HG02981 (cell line): ENCODE results near the gene ARHGAP45.
"Not testable (repeated sequence)": the region's sequence is repeated elsewhere in the genome, so short reads cannot be mapped to it uniquely, and the experiment has no call there.

Experiments
- ATAC-seq: cut with Tn5 transposase; IDR thresholded peaks from one replicate; pipeline ENCODE4 v1.9.1; 2021; ENCODE audit warnings: mild to moderate bottlenecking, moderate library complexity; ENCODE audit not compliant: unreplicated experiment

ARHGAP45 gene

DNA sequence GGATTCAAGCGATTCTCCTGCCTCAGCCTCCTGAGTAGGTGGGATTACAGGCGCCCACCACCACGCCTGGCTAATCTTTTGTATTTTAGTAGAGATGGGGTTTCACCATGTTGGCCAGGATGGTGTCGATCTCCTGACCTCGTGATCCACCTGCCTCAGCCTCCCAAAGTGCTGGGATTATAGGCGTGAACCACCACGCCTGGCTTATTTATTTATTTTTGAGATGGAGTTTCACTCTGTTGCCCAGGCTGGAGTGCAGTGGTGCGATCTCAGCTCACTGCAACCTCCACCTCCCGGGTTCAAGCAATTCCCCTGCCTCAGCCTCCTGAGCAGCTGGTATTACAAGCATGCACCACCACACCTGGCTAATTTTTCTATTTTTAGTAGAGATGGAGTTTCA is 47.8 kb downstream of the ARHGAP45 start:
- not testable (repeated sequence) for ATAC-seq

DNA sequence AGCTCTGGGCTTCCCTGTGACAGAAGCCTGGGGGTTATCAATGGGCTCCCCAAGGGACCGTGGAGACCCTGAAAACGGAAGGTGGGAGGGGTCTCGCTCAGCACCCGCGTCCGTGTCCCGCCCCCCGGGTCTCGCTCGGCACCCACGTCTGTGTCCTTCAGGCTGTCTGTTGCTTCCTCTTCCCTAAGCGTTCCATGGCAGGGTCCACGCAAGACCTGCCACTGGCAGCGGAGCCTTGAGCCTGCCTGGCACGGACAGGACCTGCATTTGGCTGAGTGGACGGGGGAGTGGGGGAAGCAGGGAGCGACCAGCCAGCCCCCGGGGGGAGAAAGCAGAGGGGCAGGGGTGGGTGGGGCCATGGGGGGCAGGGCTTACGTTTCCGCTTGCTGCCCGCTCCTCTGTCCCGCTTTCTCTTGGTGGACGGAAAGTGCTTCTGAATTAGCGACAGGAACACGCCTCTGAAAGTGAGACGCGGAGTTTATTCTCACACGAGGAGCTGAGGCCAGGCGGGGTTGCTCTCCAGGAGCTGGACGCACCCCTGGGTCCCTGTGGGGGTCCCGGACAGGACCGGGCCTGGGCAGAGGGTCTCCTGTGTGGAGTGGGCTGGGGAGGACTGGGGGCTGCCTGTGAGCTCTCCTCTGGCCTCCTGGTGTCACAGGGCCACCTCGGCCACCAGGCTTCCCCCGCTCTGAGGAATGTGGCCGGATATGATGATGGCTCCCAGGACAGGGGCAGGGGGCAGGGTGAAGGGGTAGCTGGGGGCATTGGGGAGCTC is 48.9 kb downstream of the ARHGAP45 start:
- ATAC-seq = no peak

DNA sequence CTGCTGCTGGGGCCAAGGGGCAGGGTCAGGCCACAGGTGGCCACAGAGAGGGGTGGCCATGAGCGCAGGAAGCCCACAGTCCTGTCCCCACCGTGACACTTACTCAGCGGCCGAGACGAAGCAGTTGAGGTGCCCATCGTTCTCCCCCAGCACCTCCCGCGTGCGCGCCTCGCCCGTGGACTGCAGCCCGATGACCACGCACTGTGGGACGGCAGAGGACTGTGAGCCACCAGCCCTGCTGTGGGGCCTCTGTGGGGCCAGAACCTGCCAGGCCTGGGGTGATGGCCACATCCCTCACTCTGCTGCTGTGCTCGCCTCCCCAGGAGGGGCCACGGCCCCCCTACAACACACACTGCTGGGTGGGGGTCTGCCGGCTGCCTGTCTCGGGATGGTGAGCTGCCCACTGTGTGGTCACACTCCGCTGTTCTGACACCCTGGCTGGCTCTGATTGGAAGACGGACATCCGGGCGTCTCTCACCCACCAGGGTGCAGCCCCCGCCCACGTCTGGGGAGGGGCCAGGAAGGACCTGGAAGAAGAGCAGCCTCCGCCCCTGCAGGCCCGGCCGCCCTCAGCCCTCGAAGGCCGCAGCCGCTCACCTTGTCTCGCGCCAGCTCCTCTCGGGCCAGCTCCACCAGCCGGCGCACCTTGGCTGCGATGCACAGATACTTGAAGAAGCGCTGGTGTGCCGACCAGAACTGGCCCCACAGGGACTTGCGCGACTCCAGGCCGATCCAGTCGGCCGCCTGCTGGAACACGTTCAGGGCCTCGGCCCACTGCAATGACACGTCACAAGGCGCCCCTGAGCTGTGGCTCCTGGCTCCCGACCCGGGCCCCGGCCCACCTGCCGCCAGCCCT is 50.0 kb downstream of the ARHGAP45 start:
- no peak for ATAC-seq

DNA sequence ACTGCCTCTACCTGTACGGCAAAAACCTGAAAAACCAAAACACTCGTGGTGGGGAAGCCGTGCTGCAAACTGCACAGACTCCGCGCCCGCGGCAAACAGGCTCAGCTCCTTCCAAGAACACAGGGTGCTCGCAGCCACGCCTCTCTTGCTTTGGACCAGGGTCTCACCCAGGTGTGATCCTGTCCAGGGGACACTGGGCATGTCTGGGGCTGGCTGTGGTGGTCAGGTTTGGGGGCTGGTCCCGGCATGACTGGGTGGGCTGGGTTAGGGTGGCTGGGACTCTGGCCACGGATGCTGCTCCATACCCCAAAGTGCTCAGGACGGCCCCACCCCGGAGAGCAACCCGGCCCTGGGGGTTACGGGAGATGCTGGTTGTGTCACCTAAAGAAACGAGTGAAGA is 50.7 kb downstream of the ARHGAP45 start:
- ATAC-seq = no peak

DNA sequence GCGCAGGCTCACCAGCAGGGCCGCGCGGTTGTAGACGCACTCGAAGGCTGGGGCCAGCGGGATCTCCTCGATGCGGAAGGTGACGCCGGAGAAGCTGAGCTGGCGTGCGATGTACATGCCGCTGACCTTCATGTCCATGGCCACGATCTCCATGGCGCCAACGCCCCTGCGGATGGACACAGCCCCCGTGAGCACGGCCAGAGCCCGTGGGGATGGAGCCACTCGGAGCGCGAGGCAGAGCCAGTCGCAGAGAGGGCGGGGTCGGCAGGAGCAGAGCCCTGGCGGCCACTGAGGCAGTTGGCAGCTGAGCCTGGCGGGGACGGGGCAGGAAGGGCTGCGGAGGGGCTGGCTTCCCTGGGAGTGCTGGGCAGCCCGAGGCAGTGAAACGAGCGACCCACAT is 52.0 kb downstream of the ARHGAP45 start:
- ATAC-seq = no peak

DNA sequence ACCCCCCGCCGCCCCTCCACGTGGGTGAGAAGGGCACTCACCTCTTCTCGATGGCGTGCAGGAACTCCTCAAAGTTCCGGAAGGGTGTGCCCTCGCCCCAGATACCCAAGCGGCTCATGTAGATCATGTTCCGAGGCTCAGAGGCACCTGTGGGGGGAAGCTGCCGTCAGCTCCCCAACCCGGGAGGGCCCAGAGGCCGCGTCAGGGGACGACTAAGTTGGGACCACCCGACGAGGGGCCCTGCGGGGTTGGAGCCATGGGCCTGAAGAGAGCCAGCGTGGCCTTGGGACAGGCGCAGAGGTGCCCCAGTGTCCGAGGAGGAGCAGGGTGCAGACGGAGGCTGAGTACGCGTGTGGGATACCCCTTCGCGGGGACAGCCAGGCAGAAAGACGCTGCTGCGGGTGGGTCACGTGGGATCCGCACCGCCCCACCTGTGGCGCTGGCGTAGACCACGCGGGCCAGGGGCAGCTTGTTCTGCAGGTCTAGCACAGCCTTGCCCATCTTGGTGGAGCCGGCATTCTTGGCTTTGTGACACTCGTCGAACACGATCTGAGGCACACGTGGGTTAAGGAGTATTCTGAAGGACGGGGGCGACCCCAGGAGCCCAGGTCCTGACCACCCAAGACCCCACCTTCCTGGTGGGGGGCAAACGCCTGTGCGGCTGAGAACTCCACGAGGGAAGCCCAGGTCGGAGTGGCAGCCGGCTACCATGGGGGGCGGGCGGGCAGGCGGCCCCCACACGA is 52.7 kb downstream of the ARHGAP45 start:
- no peak for ATAC-seq

DNA sequence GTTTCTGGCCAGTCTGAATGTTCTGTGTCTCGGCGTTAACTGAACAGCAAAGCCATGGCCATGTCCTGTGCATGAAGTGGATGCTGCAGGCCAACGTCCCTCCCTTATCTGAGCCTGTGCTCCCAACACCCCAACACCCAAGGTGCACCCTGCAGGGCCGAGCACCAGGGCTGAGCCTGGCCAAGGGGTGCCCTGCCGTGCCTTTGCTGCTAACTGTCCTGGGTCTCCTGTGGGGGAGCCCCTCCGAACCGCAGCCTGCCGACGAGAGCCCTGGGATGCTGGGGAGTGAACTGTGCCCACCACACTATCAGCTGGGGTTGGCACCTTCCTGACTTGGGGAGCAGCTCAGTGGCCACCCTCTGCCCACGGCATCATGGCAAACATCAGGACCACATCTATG is 54.4 kb downstream of the ARHGAP45 start:
- no peak for ATAC-seq

DNA sequence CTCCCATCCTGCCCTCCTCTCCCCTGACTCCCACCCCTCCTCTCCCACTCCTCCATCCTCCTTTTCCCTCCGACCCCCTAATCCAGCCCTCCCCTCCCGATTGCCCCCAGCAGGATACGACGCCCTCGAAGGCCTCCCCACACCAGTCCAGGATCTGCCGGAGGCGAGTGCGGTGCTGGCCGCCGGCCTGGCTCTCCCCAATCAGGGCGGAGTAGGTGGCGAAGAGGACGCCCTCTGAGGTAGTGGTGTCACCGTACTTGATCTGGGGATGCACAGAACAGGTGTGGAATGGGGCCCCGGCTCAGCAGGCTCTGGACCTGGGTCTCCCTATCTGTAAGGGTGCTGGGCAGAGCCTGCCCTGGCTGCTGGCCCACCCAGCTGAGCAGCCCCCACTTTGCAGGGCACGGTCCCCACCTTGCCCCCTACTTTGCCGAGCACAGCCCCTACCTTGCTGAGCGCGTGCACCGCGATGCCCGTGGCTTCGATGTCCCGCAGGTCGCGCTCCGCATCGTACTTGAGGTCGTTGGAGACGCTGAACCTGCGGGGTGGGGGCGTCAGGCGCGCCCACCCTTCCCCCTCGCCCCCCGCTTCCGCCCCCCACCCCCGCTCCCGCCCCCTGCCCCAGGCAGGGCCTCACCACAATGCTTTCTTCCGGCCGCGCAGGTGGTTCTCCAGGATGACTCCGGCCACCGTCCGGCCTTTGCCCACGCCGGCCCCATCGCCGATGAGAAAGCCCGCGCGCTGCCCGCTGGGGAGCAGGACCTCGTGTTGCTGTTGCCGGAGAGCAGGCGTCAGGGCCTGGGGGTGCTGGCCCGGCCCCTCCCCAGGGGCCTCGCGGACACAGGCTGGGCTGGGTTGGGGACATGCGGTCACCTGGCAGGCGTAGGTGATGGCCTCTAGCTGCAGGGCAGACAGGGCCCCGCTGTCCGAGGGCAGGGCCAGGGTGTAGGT is 55.3 kb downstream of the ARHGAP45 start:
- ATAC-seq = no peak

DNA sequence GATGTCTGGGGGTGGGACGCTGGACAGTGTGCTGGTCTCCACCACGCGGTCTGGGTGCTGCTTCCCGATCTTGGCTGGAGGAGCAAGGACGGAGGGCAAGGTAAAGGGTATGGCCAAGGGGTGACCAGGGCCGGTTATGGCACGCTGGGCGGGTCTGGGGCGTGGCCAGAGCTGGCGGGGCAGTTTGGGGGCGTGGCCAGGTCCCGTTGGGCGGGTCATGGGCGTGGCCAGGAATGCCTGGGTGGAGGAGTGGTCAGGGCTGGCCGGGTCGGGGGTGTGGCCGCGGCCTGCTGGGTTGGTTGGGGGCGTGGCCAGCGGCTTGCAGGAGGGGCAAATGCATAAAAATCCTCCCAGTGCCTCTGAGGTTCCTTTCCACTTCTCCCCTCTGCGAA is 56.0 kb downstream of the ARHGAP45 start:
- no peak for ATAC-seq

DNA sequence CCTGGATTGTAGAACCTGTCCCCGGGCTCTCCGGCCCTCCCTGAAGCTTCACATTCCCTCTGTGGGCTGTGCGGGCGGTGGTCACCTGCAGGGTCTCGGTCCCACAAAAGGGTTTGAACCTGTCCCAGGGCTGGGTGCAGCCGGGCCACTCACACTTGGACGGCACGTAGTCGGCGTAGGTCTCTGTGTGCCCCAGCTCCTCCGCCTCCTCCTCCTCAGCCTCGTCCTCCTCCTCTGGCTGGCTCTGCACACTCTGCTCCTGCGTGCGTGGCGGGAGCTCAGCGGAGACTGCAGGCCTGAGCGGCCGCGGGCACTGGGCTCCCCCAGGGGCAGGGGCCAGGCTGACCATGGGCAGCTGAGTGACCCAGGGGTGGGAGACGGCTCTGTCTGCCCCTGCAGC is 56.4 kb downstream of the ARHGAP45 start:
- ATAC-seq = no peak

DNA sequence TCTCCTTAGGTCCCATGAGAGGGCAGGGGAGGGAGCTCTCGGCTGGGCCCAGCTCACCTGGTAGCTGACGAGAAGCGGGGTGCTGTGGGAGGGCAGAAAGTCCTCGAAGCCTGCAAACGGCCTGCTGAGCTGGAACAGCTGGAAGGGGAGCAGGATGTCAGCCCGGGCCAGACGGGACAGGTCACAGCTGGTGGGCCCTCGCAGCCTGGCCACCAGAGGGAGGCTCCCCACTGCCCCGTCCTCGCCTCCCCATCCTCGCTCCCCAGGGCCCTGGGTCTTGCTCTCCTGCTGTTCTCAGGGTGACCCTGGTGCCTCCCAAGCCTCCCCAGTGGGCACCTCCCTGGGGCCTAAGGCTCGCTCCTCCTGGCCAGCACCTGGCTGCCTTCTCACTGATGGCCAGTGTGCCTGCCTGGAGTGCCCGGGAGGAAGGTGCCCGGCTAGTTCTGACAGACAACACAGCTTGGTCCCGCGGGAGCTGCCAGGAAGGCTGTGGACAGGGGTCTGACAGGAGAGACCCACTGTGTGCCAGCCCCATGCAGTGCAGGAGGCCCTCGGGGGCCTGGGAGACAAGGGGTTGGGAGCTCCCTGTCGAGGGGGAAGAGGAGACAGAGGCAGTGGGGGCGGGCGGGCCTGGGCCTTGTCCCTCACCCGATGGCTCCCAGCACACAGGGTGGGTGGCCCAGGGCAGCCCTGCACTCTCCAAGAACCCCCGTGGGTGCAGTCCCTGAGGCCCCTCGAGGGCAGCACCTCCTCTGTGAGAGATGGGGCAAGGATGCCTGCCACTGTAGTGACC is 57.1 kb downstream of the ARHGAP45 start:
- ATAC-seq = no peak

DNA sequence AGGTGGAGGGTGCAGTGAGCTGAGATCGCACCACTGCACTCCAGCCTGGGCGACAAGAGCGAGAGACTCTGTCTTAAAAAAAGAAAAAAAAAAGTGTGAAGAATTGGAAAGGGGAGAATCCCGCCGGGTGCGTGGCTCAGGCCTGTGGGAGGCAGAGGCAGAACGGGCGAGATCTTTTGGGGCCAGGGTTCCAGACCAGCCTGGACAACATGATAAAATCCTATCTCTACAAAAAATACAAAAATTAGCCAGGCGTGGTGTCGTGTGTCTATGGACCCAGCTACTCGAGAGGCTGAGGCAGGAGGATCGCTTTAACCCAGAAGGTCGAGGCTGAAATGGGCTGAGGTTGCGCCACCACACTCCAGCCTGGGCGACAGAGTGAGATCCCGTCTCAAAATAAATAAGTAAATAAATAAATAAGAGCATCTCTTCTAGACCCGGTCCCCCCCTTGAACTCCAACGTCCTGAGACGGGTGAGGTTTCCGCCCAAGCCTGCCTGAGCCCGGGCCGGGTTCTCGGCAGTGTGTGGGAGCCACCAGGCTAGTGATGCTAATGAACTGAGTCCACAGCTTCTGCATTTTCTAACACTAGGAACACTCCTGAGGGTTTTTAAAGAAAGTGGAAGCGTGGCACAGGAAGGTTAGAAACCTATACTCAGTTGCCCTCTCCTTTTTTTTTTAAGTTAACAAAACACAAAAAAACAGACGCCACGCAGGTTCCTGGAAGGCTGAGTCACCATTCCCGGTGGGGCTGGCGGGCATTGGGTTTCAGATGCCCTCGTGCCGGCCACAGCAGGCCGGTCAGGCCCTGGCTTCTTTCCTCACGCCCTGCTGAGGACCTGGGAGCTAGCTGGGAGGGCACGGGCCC is 58.9 kb downstream of the ARHGAP45 start:
- no peak for ATAC-seq

DNA sequence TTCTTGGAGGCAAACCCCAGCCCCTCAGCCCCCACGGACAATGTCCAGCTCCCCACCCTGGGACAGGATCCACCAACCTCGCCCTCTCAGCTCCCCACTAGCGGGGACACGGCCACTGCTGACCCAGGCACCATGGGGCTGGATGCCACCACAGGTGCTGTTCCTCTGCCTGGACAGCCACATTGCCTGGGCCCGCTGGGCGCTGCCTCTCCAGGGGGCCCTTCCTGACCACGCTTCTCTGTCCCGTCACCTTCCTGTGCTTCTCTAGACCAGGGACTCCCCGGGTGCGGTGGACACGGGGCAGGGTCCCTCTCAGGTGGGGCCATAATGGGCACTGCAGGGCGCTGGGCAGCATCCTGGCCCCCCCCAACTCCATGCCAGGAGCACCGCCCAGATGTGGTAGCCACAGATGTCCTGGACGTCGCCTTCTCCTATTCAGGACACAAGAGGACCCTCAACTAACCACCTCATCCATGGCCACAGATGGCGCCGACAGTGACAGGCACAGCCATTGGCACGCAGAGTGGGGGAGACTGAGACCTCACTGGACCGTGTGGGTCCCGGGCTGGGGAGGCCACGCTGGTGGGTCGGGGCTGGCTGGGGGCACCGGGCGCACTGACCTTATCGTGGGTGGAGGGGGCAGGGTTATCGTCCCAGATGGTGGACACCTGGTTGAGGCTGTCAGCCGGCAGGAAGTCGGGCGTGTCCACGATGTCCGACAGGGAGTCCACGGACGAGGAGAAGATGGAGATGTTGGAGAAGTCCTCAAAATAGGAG is 60.2 kb downstream of the ARHGAP45 start:
- ATAC-seq = no peak

DNA sequence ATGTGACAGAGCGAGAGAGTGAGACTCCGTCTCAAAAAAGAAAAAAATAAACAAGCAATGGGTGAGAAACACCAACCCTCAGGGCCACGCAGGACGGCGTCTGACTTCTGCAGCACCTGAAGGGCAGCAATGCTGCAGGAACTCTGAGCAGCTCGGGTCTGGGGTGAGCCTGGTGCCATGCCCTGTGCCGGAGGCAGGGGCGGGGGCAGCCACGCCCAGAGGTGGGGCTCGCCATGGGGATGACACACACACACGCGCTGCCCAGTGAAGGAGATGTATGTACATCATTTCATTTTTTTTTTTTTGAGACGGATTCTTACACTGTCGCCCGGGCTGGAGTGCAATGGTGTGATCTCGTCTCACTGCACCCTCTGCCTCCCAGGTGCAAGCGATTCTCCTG is 61.1 kb downstream of the ARHGAP45 start:
- no peak for ATAC-seq

DNA sequence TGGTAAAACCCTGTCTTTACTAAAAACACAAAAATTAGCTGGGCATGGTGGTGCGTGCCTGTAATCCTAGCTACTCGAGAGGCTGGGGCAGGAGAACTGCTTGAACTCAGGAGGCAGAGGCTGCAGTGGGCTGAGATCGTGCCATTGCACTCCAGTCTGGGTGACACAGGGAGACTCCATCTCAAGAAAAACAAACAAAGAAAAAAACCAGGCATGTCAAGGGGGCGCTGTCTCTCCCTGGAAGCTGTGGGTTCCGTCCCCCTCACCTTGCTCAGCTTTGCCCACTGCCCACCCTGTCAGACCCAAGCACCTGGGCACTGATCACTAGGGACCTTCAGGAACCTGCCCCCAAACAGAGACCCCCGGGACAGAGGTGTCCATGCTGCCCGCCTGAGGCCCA is 62.1 kb downstream of the ARHGAP45 start:
- not testable (repeated sequence) for ATAC-seq

DNA sequence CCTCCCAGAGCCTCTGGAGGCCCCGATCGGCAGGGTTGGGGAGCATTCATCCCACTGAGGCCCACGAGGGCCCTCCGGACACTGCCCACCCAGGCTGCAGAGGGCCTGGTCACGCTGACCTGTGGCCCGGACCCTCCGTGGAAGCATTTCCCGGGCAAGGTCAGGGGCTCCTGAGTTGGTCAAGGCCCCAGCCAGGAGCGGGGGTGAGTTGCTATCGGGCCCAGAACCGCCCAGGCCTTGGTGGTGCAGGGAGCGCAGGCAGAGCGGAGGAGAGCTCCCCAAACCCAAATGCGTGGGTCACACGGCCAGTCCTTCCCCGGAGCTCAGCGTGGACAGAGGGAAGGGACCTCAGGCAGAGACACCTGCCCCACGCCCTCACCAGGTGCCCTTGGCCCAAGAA is 62.6 kb downstream of the ARHGAP45 start:
- ATAC-seq = no peak

DNA sequence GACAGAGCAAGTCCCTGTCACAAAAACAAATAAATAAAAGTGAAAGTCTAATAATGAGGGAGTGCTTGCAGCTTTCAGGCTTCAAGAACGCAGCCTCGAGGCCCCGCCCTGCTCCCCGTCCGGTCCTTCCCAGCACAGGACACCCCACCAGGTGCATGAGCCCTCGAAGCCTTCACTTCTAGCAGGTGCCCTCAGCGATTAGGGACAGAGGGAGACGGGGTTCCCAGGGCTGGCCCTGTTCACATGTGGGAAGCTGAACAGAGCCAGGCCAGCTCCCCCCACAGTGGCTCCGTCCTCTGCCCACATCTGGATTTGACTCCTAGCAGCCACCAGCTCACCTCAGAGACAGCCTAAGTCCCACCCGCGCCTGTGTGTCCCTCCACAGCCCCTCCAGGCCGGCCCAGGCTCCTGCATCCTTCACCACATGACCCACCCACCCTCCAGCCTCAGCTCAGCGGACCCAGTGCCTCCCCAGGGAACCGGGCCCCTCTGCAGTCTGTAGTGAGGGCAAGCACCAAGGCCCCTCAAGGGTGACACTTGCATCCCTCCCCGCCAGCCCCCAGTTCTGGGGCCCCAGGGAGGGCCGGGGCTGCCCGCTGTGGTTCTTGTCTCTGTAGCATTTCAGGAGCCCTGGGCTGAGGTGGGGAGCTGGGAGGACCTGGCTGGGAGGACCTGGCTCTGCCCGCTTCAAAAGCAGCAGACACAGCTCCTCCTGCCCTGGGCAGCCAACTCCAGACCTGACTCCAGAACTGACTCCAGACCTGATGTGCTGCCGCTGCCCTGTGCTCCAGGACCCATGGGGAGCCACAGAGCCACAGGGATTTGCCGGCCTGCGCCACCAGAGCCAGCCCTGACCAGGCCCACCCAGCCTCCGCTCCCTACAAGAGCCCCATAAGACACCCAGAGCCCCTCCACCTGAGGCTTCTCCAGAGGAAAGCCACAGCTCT is 64.1 kb downstream of the ARHGAP45 start:
- ATAC-seq = no peak
